HepG2 (cell line): ENCODE results near the gene PLCB1. TPM values are rescaled to one million over a fixed set of nuclear protein-coding genes. Genes with fewer than 3 reads are reported as not detected.

Experiments
- DDIT3 ChIP-seq: sonication (generic); formaldehyde crosslinking; IDR thresholded peaks from 2 replicates; pipeline ENCODE4 v1.4.0; 2020; ENCODE audit warnings: mild to moderate bottlenecking, missing genetic modification reagents
- DZIP1 ChIP-seq: sonication (generic); formaldehyde crosslinking; IDR thresholded peaks from 2 replicates; pipeline ENCODE4 v1.5.0; 2020; ENCODE audit warnings: mild to moderate bottlenecking, missing genetic modification reagents
- EP300 ChIP-seq, 3 experiments: sonication (generic) in 1 of 3; formaldehyde crosslinking in 1 of 3; IDR thresholded peaks; 2 replicates each; pipeline versions ENCODE4 v1.5.1 to v1.6.1; 2011 to 2020; ENCODE audit warnings: low read depth in 2 of 3, low read length in 2 of 3, borderline replicate concordance in 1 of 3, improper control_type of control experiment in 1 of 3, mild to moderate bottlenecking in 1 of 3, missing genetic modification reagents in 1 of 3, moderate library complexity in 1 of 3
- ERF ChIP-seq: IDR thresholded peaks from 2 replicates; pipeline ENCODE4 v1.6.1; 2018; ENCODE audit warnings: missing biosample characterization, missing genetic modification reagents
- ETV6 ChIP-seq: sonication (generic); formaldehyde crosslinking; conservative IDR thresholded peaks from 2 replicates; pipeline ENCODE4 v1.4.0; 2020; ENCODE audit warnings: missing genetic modification reagents
- FIP1L1 ChIP-seq: fragments of 200-400 bp; formaldehyde crosslinking; IDR thresholded peaks from 2 replicates; pipeline ENCODE4 v1.6.1; 2018; ENCODE audit warnings: low read depth, mild to moderate bottlenecking, low read length, moderate library complexity, borderline replicate concordance; ENCODE audit not compliant: insufficient read depth
- FOXO4 ChIP-seq: sonication (generic); formaldehyde crosslinking; conservative IDR thresholded peaks from 2 replicates; pipeline ENCODE4 v1.8.1; 2023; ENCODE audit warnings: missing genetic modification reagents
- NCOA5 ChIP-seq: sonication (generic); formaldehyde crosslinking; IDR thresholded peaks from 2 replicates; pipeline ENCODE4 v1.4.0; 2020; ENCODE audit warnings: missing genetic modification reagents
- POGK ChIP-seq: sonication (generic); formaldehyde crosslinking; conservative IDR thresholded peaks from 2 replicates; pipeline ENCODE4 v1.8.0; 2022; ENCODE audit warnings: mild to moderate bottlenecking, moderate library complexity, missing genetic modification reagents
- PRMT3 ChIP-seq: sonication (generic); formaldehyde crosslinking; IDR thresholded peaks from 2 replicates; pipeline ENCODE4 v1.8.1; 2022; ENCODE audit warnings: low read depth, mild to moderate bottlenecking, moderate library complexity, missing genetic modification reagents, borderline replicate concordance
- RXRA ChIP-seq: sonication (generic); formaldehyde crosslinking; IDR thresholded peaks from 2 replicates; pipeline ENCODE4 v1.5.1; 2020; ENCODE audit warnings: missing genetic modification reagents
- SMARCC2 ChIP-seq: fragments of 450-650 bp; IDR thresholded peaks from 2 replicates; pipeline ENCODE4 v1.6.1; 2017; ENCODE audit warnings: antibody characterized with exemption, mild to moderate bottlenecking
- TCF12 ChIP-seq, 2 experiments: fragments of 450-650 bp in 1 of 2; sonication (generic) in 1 of 2; formaldehyde crosslinking in 1 of 2; IDR thresholded peaks; 2 replicates each; pipeline versions ENCODE4 v1.6.1 to v1.8.0; 2017 to 2022; ENCODE audit warnings: antibody characterized with exemption in 1 of 2, mild to moderate bottlenecking in 1 of 2, missing genetic modification reagents in 1 of 2, moderate library complexity in 1 of 2
- THAP11 ChIP-seq: IDR thresholded peaks from 2 replicates; pipeline ENCODE4 v1.6.1; 2016; ENCODE audit warnings: missing biosample characterization, missing genetic modification reagents
- TOPORS ChIP-seq: sonication (generic); formaldehyde crosslinking; IDR thresholded peaks from 2 replicates; pipeline ENCODE4 v1.8.0; 2023; ENCODE audit warnings: mild to moderate bottlenecking, missing genetic modification reagents
- ZNF17 ChIP-seq: sonication (generic); formaldehyde crosslinking; IDR thresholded peaks from 2 replicates; pipeline ENCODE4 v1.5.0; 2020; ENCODE audit warnings: mild to moderate bottlenecking, missing genetic modification reagents
- ZNF232 ChIP-seq: sonication (generic); formaldehyde crosslinking; IDR thresholded peaks from 2 replicates; pipeline ENCODE4 v1.4.0; 2020; ENCODE audit warnings: missing genetic modification reagents, borderline replicate concordance
- ZNF335 ChIP-seq: sonication (generic); formaldehyde crosslinking; IDR thresholded peaks from 2 replicates; pipeline ENCODE4 v1.4.0; 2020; ENCODE audit warnings: missing genetic modification reagents
- ZNF343 ChIP-seq: sonication (generic); formaldehyde crosslinking; IDR thresholded peaks from 2 replicates; pipeline ENCODE4 v1.4.0; 2020; ENCODE audit warnings: mild to moderate bottlenecking, missing genetic modification reagents
- ZNF431 ChIP-seq: sonication (generic); formaldehyde crosslinking; IDR thresholded peaks from 2 replicates; pipeline ENCODE4 v1.9.0; 2022; ENCODE audit warnings: missing genetic modification reagents, low read depth, mild to moderate bottlenecking, borderline replicate concordance
- ZNF546 ChIP-seq: sonication (generic); formaldehyde crosslinking; conservative IDR thresholded peaks from 2 replicates; pipeline ENCODE4 v1.8.1; 2023; ENCODE audit warnings: mild to moderate bottlenecking, missing genetic modification reagents
- ZNF607 ChIP-seq: sonication (generic); formaldehyde crosslinking; IDR thresholded peaks from 2 replicates; pipeline ENCODE4 v1.5.1; 2020; ENCODE audit warnings: missing genetic modification reagents, mild to moderate bottlenecking, borderline replicate concordance
- ZNF713 ChIP-seq: sonication (generic); formaldehyde crosslinking; IDR thresholded peaks from 2 replicates; pipeline ENCODE4 v1.4.0; 2020; ENCODE audit warnings: mild to moderate bottlenecking, missing genetic modification reagents
- ZNF879 ChIP-seq: sonication (generic); formaldehyde crosslinking; IDR thresholded peaks from 2 replicates; pipeline ENCODE4 v1.8.1; 2023; ENCODE audit warnings: missing genetic modification reagents
- polyA plus RNA-seq, 8 experiments: library from polyadenylated mRNA; depleted of rRNA in 3 of 8; stranded (reverse) in 7 of 8; unstranded in 1 of 8; fragments of >200 nt; fragmentation: Illumina TruSeq in 4 of 8; extraction: Trizol in 4 of 8; gene quantifications; 2 replicates each; pipeline versions ENCODE4 v1.2.1 to v1.2.3, GENCODE V29; 2011 to 2016; ENCODE audit warnings: low read depth in 4 of 8, missing spikeins in 1 of 8, mixed read lengths in 1 of 8; ENCODE audit not compliant: insufficient read depth in 1 of 8
- total RNA-seq, 5 experiments: library from RNA; depleted of rRNA; stranded (reverse); fragments of >200 nt; fragmentation: Illumina TruSeq; extraction: Trizol; gene quantifications; 2 replicates each; pipeline ENCODE4 v1.2.3, GENCODE V29; 2016; ENCODE audit warnings: low read depth in 1 of 5

The PLCB1 gene
- total and polyA plus RNA-seq, 2 of the 13 experiments (the other 11 are each of a cell fraction or from before 2014, with no cell fraction given) = 42.4 to 55.9 TPM

DNA sequence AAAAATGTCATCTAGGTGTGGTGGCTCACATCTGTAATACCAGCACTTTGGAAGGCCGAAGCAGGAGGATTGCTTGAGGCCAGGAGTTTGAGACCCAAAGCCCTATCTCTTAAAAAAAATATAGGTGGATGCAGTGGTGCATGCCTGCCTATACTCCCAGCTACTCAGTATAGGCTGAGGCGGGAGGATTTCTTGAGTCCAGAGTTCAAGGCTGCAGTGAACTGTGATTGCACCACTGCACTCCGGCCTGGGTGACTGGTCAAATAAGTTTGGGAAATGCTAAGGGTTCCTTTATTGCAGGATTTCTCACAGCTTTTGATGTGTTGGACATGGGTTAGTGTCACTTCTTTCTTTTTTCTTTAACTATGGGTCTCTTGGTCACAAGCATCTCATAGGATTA lies 261.3 kb downstream of the PLCB1 start (continued):
- TF ChIP-seq FOXO4 (no peak), ZNF17 (CRISPR knock-in tag) (no peak), DDIT3 (CRISPR knock-in tag) (no peak), PRMT3 (no peak), ERF (CRISPR knock-in tag) (no peak), SMARCC2 (no peak), ZNF546 (CRISPR knock-in tag) (no peak), THAP11 (CRISPR knock-in tag) (peak; percentile 48; the same call in 1 of the 2 replicates), POGK (CRISPR knock-in tag) (no peak), ZNF607 (CRISPR knock-in tag) (no peak), EP300 (IDR thresholded peaks at IDR 0.05; ENCODE audit: low read depth in 2 of 2, low read length in 2 of 2) (peak in 1 of 2 experiments; percentile 78; a peak in 1 of 4 replicates), EP300 (CRISPR knock-in tag; IDR thresholded peaks at IDR 0.05; ENCODE audit: borderline replicate concordance) (no peak), ZNF343 (CRISPR knock-in tag) (0 out of 2 replicates have a peak, but pooled peaks have one; percentile 30), ZNF232 (CRISPR knock-in tag) (no peak), ZNF879 (CRISPR knock-in tag) (no peak), FIP1L1 (no peak), TOPORS (CRISPR knock-in tag) (0 out of 2 replicates have a peak, but pooled peaks have one; percentile 41), RXRA (CRISPR knock-in tag) (no peak), ZNF431 (CRISPR knock-in tag) (no peak), ZNF713 (CRISPR knock-in tag) (no peak), ZNF335 (no peak), TCF12 (IDR thresholded peaks at IDR 0.05) (no peak), TCF12 (CRISPR knock-in tag; IDR thresholded peaks at IDR 0.05) (no peak), NCOA5 (CRISPR knock-in tag) (no peak), DZIP1 (CRISPR knock-in tag) (no peak), ETV6 (CRISPR knock-in tag) (no peak)
